Stimulated activated CD8-positive, alpha-beta memory T cell treated with anti-CD3 and anti-CD28 coated beads, Interleukin-4, amount 100 ng/mL, for 1 hour (primary cell): Measurements from ENCODE around the gene LANCL3.
"Not testable (repeated sequence)": the region's sequence is repeated elsewhere in the genome, so short reads cannot be mapped to it uniquely, and the experiment has no call there.

Source experiments
- DNase-seq, 2 donors: peaks; one replicate each; pipeline ENCODE4 v3.0.0-alpha.2; 2020; ENCODE audit warnings: low read depth in 2 of 2, low spot score in 1 of 2

Gene LANCL3

GRCh38 chrX:37609727-37610126, 38.3 kb downstream of the LANCL3 start:
- no peak for DNase-seq

- no peak for DNase-seq
Observed at GRCh38 chrX:37613933-37614332, 42.5 kb downstream of the LANCL3 start.

DNA sequence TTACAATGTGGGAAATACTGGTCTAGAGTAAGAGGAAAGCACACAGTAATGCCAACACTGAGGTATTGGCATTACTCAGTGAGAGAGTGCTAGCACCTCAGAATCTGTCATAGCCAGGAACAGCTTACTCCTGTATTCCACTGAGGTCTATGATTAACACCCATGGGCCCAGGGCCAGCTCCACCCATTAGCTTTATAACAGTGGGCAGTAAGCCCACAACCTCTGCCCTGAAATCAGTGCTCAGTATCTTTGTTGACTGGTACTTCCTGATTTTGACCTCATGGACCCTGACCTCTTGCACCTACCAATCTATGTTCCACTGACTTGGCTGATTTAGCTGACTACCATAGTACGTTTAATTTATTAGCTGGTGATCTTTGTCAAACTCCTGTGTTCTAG, 56.1 kb downstream of the LANCL3 start:
- DNase-seq, result no peak

- no peak for DNase-seq
Observed at GRCh38 chrX:37638047-37638446, 66.6 kb downstream of the LANCL3 start.

- no peak for DNase-seq
Observed at GRCh38 chrX:37640142-37640541, 68.7 kb downstream of the LANCL3 start.

GRCh38 chrX:37641859-37642258, 70.4 kb downstream of the LANCL3 start:
- DNase-seq, result no peak

- no peak for DNase-seq
Observed at GRCh38 chrX:37644381-37645305, 73.2 kb downstream of the LANCL3 start.

GRCh38 chrX:37646254-37646653, 74.8 kb downstream of the LANCL3 start:
- no peak for DNase-seq

GRCh38 chrX:37650879-37651278, 79.4 kb downstream of the LANCL3 start:
- not testable (repeated sequence) for DNase-seq

GRCh38 chrX:37651921-37652452, 80.5 kb downstream of the LANCL3 start:
- no peak for DNase-seq

GRCh38 chrX:37652589-37653231, 81.2 kb downstream of the LANCL3 start:
- no peak for DNase-seq

DNA sequence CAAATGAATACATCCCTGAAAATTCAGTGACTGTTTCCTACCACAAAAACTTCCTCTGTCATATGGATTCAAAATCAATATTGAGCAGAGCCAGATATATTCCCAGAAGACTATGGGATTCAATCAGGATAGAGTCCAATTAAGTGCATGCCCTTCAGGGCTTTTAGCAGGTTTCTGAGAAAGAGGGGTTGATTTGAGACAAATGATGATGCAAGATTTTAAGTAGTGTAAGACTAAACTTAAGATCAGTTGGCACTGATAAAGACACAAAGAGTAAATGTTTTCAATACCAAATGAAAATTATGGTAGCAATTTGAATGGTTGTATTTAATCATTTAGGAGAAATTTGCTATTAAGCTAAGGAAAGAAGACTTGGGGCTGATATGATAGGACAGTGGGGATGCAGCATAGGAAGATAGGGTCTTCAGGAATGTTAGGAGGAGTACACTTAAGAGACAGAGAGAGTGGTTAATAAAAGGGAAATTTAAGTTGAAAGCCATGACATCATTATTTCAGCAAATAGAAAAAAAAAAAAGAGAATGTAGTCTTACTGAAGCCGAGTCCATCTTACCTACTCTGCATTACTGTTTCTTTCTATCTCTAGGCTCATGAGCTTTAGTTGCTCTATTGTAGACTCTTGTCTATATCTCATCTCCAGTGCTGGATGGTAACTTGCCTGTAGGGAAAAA, 82.1 kb downstream of the LANCL3 start:
- DNase-seq, result no peak

- DNase-seq, result no peak
Observed at GRCh38 chrX:37658343-37659030, 87.0 kb downstream of the LANCL3 start.

DNA sequence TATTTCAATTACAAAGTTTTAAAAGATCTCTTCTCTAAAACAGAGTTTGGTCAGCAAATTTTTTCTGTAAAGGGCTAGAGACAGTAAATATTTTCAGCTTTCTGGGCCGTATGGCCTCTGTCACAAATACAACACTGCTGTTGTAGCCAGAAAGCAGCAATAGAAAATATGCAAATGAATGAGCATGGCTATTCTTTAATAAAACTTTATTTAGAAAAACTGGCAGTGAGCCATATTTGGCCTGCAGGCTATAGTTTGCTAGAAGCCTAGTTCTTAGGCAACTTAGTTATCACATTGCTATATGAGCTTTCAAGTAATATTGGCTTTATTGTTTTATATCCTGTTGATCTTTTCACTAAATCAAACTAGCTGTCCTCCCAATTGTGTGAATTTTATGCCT, 87.6 kb downstream of the LANCL3 start:
- no peak for DNase-seq

- DNase-seq, result no peak
Observed at GRCh38 chrX:37662181-37662580, 90.7 kb downstream of the LANCL3 start.

- no peak for DNase-seq
Observed at GRCh38 chrX:37666516-37666915, 95.1 kb downstream of the LANCL3 start.

- DNase-seq, result no peak
Observed at GRCh38 chrX:37667141-37667540, 95.7 kb downstream of the LANCL3 start.

GRCh38 chrX:37672563-37672962, 101.1 kb downstream of the LANCL3 start:
- DNase-seq, result no peak

- DNase-seq, result no peak
Observed at GRCh38 chrX:37676811-37677210, 105.3 kb downstream of the LANCL3 start.

GRCh38 chrX:37677243-37677642, 105.8 kb downstream of the LANCL3 start:
- DNase-seq, result no peak

- DNase-seq, result no peak
Observed at GRCh38 chrX:37677765-37678164, 106.3 kb downstream of the LANCL3 start.
